ENCODE data around the gene PDLIM4. TPM values are rescaled to one million over a fixed set of nuclear protein-coding genes. Genes with fewer than 3 reads are reported as not detected.

PDLIM4 gene
- polyA plus RNA-seq, 1 experiment: 31.0 TPM

- CTCF ChIA-PET: interaction anchor here (1.3 kb wide), 1 partner anchor 168 kb away, joined by 4 read pairs; no protein-coding TSS in a partner anchor
- no peaks in the 10 kb centered on the region for H3K36me3 ChIP-seq (ENCODE audit: control insufficient read depth, insufficient read depth, low read length)
- no peak overlapping the region for H3K4me3 ChIP-seq (ENCODE audit: low read depth, low read length)
- TF ChIP-seq CTCF (IDR thresholded peaks at IDR 0.05; ENCODE audit: insufficient read depth, low read depth, low read length): no peak
- POLR2A ChIA-PET: no interaction called here
- peaks cover 1% of the 10 kb centered on the region; the same call in 1 of the 2 replicates for H3K27me3 ChIP-seq (ENCODE audit: control insufficient read depth, insufficient read depth, low read length)
- no peak for DNase-seq (ENCODE audit: low read depth)
Observed at GRCh38 chr5:132232465-132232864, 25.0 kb upstream of the PDLIM4 start.

- H3K4me3 ChIP-seq (ENCODE audit: low read depth, low read length): no peak overlapping the region
- no peak for TF ChIP-seq CTCF (IDR thresholded peaks at IDR 0.05; ENCODE audit: insufficient read depth, low read depth, low read length)
- ChIA-PET CTCF (interaction anchor here (1.3 kb wide), 1 partner anchor 168 kb away, joined by 4 read pairs; no protein-coding TSS in a partner anchor), POLR2A (no interaction called here)
- H3K36me3 ChIP-seq (ENCODE audit: control insufficient read depth, insufficient read depth, low read length): no peaks in the 10 kb centered on the region
- H3K27me3 ChIP-seq (ENCODE audit: control insufficient read depth, insufficient read depth, low read length): peaks cover 1% of the 10 kb centered on the region; the same call in 1 of the 2 replicates
- DNase-seq (ENCODE audit: low read depth): no peak
Observed at GRCh38 chr5:132233081-132233480, 24.4 kb upstream of the PDLIM4 start.

- Histone ChIP-seq H3K4me3 (ENCODE audit: low read depth, low read length) (no peak overlapping the region), H3K36me3 (ENCODE audit: control insufficient read depth, insufficient read depth, low read length) (no peaks in the 10 kb centered on the region), H3K27me3 (ENCODE audit: control insufficient read depth, insufficient read depth, low read length) (peaks cover 1% of the 10 kb centered on the region; the same call in 1 of the 2 replicates)
- CTCF ChIA-PET: interaction anchor here (1.3 to 7.9 kb wide), 2 partner anchors 20 to 169 kb away, joined by 4 to 71 read pairs; partner anchors contain the start of gene PDLIM4
- POLR2A ChIA-PET: no interaction called here
- no peak for TF ChIP-seq CTCF (IDR thresholded peaks at IDR 0.05; ENCODE audit: insufficient read depth, low read depth, low read length)
- DNase-seq (ENCODE audit: low read depth): no peak
Observed at GRCh38 chr5:132233811-132234683, 23.4 kb upstream of the PDLIM4 start.

- H3K36me3 ChIP-seq (ENCODE audit: control insufficient read depth, insufficient read depth, low read length): no peaks in the 10 kb centered on the region
- CTCF ChIA-PET: interaction anchor here (1.4 to 7.9 kb wide), 3 partner anchors 13 to 148 kb away, joined by 4 to 71 read pairs (median 4); partner anchors contain the start of gene PDLIM4
- no peak overlapping the region for H3K4me3 ChIP-seq (ENCODE audit: low read depth, low read length)
- no peak for TF ChIP-seq CTCF (IDR thresholded peaks at IDR 0.05; ENCODE audit: insufficient read depth, low read depth, low read length)
- no peak for DNase-seq (ENCODE audit: low read depth)
- H3K27me3 ChIP-seq (ENCODE audit: control insufficient read depth, insufficient read depth, low read length): peaks cover 1% of the 10 kb centered on the region; the same call in 1 of the 2 replicates
- POLR2A ChIA-PET: no interaction called here
Observed at GRCh38 chr5:132234684-132235062, 22.8 kb upstream of the PDLIM4 start.

- Histone ChIP-seq H3K36me3 (ENCODE audit: control insufficient read depth, insufficient read depth, low read length) (no peaks in the 10 kb centered on the region), H3K4me3 (ENCODE audit: low read depth, low read length) (no peak overlapping the region), H3K27me3 (ENCODE audit: control insufficient read depth, insufficient read depth, low read length) (peaks cover 1% of the 10 kb centered on the region; the same call in 1 of the 2 replicates)
- DNase-seq (ENCODE audit: low read depth): no peak
- ChIA-PET CTCF (interaction anchor here (1.0 to 7.9 kb wide), 5 partner anchors 13 to 267 kb away, joined by 3 to 71 read pairs (median 4); partner anchors contain the start of gene PDLIM4), POLR2A (no interaction called here)
- TF ChIP-seq CTCF (IDR thresholded peaks at IDR 0.05; ENCODE audit: insufficient read depth, low read depth, low read length): no peak
Observed at GRCh38 chr5:132235340-132235739, 22.2 kb upstream of the PDLIM4 start.
